NCI-H2029 treated with DMSO at 0.1 percent for 48 hours (cell line): Measurements from ENCODE around the gene TSC1.

Experiments used
- DNase-seq: peaks from one replicate; lab custom pipeline; 2025; lab: John Stamatoyannopoulos, UW

Gene TSC1

DNA sequence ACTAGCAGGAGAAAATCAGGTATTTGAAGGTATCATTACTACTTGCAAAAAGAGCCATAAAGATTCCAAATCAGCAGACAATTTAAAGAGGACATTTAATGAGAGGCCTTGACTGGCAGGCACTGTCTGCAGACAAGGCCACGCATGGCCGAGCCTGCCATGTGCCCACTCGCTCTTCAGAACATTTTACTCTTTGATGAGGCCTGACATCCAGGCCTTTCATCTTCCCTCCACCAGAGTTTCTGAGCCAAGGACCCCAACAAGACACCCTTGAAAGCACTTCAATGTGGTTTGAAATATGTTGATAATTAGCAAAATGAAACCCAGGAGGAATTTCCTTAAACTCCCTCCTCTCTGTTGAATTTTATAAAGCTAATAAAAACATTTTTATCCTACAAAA lies 82.8 kb downstream of the TSC1 start:
- DNase-seq: no peak

DNA sequence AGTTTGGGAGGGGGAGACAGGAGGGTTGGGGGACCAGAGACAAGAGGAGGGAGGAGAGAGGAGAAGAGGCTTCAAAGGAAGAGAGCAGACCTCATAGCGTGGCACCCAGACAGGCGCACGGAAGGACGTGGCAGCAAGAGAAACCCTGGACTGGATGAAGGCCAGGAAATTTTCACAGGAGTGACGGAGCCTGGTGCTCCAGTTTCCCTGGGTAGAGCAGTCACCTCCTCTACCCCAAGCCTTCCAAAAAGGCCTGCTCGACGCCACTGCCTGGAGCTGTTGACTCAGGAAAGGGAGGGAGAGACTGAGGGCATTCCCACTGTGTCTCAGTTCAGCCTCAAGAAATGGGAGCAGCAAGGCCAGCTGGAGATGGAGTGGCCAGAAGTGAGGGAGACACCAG lies 85.7 kb downstream of the TSC1 start:
- DNase-seq: no peak

- no peak for DNase-seq
These were observed 86.6 kb downstream of the TSC1 start for GRCh38 chr9:132857616-132858342.

DNA sequence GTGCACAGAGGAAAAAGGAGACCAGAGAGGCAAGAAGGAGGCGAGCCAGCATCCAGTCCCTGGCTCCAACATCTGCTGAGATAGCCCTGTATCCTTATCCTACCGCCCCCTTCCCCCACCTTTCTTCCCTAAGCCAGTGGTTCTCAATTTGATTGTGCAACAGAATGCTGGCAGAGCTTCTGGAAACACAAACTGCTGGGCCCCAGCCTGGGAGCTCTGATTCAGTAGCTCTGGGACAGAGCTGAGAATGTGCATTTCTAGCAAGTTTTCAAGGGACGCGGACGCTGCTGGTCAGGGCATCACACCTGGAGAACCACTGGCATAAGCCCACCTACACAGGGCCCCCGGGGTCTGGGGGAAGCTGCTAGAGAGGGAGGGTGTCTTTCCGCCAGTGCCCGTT lies 87.4 kb downstream of the TSC1 start:
- no peak for DNase-seq

DNA sequence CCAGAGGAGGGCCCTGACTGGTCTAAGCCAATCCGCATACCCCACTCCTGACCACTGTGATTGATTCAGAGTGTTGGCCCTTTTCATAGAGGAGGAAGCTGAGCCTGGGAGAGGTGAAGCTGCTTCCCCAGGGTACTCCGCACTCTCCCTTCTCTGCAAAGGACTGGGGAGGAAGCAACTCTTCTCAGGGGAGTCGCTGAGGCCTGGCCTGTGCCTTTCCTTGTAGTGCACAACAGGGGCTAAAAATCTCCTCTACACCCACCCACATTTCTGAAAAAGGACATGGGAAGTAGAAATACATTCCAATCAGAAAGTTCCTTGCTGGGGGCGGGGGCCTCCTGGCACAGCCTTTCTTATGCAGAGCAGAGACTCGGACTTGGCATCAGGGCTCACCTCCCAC lies 88.5 kb downstream of the TSC1 start:
- DNase-seq: no peak

DNA sequence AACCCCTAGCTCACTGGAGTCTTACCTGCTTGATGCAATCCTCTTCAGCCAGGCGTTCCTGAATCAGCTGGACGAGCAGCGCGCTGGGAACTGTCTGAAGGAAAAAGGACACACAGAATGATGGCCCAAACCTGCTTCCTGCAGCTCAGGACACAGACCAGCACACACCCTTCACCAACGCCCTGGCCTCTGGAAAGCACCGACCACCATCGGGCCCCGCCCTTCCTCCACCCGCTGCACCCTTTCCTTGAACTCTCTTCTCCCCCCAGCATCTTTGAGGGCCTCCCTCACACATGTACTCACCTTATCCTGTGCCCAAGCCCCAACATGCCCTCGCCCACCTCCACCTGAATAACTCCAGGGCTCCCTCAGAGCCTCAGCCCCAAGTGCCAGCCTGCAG lies 89.6 kb downstream of the TSC1 start:
- DNase-seq: no peak

DNA sequence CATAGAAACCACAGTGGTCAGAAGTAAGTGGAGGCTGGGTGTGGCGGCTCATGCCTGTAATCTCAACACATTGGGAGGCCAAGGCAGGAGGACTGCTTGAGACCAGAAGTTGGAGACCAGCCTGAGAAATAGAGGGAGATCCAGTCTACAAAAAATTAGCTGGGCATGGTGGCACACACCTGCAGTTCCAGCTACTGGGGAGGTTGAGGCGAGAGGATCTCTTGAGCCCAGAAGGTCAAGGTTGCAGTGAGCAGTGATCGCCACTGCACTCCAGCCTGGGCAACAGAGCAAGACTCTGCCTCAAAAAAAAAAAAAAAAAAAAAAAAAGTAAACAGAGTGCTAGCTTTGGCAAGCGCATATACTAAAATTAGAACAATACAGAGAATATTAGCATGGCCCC lies 90.9 kb downstream of the TSC1 start:
- DNase-seq: no peak

DNA sequence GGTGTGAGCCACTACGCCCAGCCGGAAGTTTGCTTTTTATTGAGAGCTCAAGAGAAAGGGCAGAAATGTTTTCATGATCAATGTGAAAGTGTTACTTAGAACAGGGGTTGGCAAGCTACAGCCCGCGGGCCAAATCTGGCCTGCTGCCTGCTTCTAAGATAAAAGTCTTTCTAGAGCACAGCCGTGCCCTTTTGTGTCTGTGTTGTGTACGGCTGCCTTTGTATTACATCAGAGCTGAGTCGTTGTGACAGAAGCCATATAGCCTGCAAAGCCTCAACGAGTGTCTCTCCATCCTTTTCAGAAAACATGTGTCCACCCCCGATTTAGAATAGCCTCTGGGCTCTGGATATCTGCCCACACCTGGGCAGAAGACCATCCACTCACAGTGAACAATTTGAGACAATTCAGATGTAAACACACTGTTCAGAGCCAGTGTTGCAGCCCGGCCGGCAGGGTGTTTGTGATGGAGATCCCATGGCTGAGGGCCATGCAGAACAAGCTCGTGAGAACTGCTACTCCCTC lies 95.2 kb downstream of the TSC1 start:
- DNase-seq: peak; percentile 63

DNA sequence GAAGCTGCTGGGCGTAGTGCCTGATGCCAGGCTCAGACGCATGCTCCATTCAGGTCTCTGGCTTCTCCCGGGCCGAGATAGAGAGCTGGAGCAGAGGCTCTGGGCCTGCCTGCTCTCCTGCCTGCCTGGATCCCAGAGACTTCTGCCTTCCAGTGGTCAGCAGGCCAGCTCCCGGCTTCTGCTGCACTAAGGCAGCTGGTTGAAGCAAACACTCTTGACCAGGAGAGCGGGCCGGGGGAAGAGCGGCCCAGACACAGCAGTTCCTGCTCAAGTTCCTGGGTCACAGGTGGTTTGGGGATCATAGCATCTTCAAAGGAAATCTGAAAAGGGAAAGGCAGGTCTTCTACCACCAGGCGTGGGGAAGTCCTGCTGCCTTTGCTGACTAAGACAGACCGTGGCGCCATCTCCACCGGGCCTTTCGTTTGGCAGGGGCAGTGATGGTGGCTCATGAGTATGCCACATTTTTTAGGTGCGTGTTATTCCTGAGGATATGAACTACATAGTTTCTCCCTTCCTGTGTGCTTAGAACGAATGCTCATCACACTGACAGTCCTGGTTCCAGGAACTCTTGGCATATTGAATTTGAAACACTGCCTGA lies 97.4 kb downstream of the TSC1 start:
- no peak for DNase-seq

DNA sequence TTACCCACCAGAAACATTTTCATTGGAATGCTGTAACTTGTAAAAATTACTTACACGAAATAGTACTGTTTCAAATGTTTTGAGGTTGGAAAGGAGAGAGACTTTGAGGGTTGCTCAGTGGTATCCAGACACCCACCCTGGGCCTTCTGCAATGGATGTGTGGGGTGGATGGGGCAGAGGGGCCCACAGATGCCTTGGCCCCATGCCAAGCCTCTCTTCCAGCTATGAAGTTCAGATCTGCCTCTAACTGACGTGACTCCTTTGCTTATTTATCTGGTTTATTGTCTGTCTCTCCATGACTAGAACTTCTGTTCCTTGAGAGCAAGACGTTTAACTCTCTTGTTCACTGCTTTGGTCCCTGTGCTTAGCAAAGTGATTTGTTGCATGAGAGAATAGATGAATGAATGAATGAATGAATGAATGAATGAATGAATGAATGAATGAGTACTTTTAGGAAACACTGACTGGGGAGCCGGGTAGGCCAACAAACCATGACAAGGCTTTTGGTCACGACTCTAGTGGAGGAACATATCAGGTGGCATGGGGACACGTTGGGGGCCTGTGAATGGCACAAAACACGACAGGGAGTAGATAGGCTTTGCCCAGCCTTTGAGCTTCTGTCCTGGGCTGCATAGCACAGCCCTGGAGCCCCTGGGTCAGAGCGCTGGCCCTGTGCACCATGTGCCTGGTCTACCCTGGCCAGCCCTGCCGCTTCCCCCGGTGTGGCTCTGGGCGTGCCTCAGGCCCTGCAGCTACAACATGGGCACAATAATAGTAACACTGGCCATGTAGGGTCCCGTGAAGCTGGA lies 98.1 kb downstream of the TSC1 start:
- no peak for DNase-seq

- no peak for DNase-seq
These were observed 102.0 kb downstream of the TSC1 start for GRCh38 chr9:132842124-132843044.
